NT2/D1 (cell line): ENCODE data around the gene MLF1.

ENCODE experiments used
- SUZ12 ChIP-seq: IDR thresholded peaks from 2 replicates; pipeline ENCODE4 v1.6.1; 2011; ENCODE audit not compliant: insufficient read length, insufficient read depth; ENCODE audit errors: extremely low read depth
- YY1 ChIP-seq: IDR thresholded peaks from 2 replicates; pipeline ENCODE4 v1.6.1; 2011; ENCODE audit not compliant: insufficient read length, insufficient read depth

DNA sequence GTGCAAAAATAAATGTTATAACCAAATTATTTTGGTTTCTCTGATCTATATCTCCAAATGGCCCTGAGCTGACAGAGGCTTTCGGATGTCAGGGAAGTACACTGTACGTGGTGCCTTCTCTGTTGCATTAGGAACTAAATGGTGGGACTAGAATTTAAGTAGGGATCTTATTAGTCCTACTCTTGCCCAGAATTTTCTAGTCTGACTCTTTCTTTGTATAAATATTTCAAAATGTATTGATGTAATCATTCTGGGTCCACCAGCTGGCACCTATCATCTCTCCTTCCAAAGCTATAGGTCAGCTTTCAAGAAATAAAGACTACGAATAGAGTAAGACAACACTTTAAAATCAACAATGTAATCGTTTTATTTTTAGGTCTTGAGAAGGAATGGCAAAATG lies 22.3 kb upstream of the MLF1 start:
- no peak for TF ChIP-seq SUZ12
- TF ChIP-seq YY1 = no peak
